ENCODE results near the gene SYT17.

The SYT17 gene

GRCh38 chr16:19152042-19152441 lies 16.0 kb upstream of the SYT17 start:
- peaks cover 11% of the 10 kb centered on the region for H3K9me3 Mint-ChIP-seq
- H3K4me3 Mint-ChIP-seq = no peak overlapping the region
- H3K27me3 Mint-ChIP-seq (ENCODE audit: low read depth) = peaks cover 22% of the 10 kb centered on the region
- no peak overlapping the region for H3K27ac Mint-ChIP-seq
- no peaks in the 10 kb centered on the region for H3K36me3 Mint-ChIP-seq (ENCODE audit: low read depth)
- H3K4me1 Mint-ChIP-seq (ENCODE audit: low read depth) = no peaks in the 10 kb centered on the region

- H3K36me3 Mint-ChIP-seq (ENCODE audit: low read depth) = no peaks in the 10 kb centered on the region
- H3K4me3 Mint-ChIP-seq = no peak overlapping the region
- no peak overlapping the region for H3K27ac Mint-ChIP-seq
- no peaks in the 10 kb centered on the region for H3K4me1 Mint-ChIP-seq (ENCODE audit: low read depth)
- no peaks in the 10 kb centered on the region for H3K9me3 Mint-ChIP-seq
- peaks cover 14% of the 10 kb centered on the region for H3K27me3 Mint-ChIP-seq (ENCODE audit: low read depth)
Measured at GRCh38 chr16:19153876-19154275, 14.2 kb upstream of the SYT17 start.

- H3K27ac Mint-ChIP-seq = no peak overlapping the region
- no peaks in the 10 kb centered on the region for H3K4me1 Mint-ChIP-seq (ENCODE audit: low read depth)
- no peaks in the 10 kb centered on the region for H3K36me3 Mint-ChIP-seq (ENCODE audit: low read depth)
- H3K9me3 Mint-ChIP-seq = peaks cover 3% of the 10 kb centered on the region
- H3K4me3 Mint-ChIP-seq = no peak overlapping the region
- H3K27me3 Mint-ChIP-seq (ENCODE audit: low read depth) = peaks cover 6% of the 10 kb centered on the region
Measured at GRCh38 chr16:19162085-19162484, 6.0 kb upstream of the SYT17 start.

- H3K4me3 Mint-ChIP-seq = no peak overlapping the region
Measured at GRCh38 chr16:19163215-19163614, 4.8 kb upstream of the SYT17 start.

GRCh38 chr16:19164285-19164684 lies 3.8 kb upstream of the SYT17 start:
- Mint-ChIP-seq H3K4me3 (no peak overlapping the region), H3K4me1 (ENCODE audit: low read depth) (no peaks in the 10 kb centered on the region), H3K27ac (no peak overlapping the region), H3K9me3 (peaks cover 3% of the 10 kb centered on the region), H3K27me3 (ENCODE audit: low read depth) (peaks cover 7% of the 10 kb centered on the region), H3K36me3 (ENCODE audit: low read depth) (no peaks in the 10 kb centered on the region)

More at GRCh38 chr16:19163215-19163614, 4.8 kb upstream of the SYT17 start:
- H3K27me3 Mint-ChIP-seq (ENCODE audit: low read depth) = peaks cover 6% of the 10 kb centered on the region
- no peaks in the 10 kb centered on the region for H3K4me1 Mint-ChIP-seq (ENCODE audit: low read depth)
- no peaks in the 10 kb centered on the region for H3K36me3 Mint-ChIP-seq (ENCODE audit: low read depth)
- peaks cover 3% of the 10 kb centered on the region for H3K9me3 Mint-ChIP-seq
- no peak overlapping the region for H3K27ac Mint-ChIP-seq

GRCh38 chr16:19165101-19165500 lies 2.9 kb upstream of the SYT17 start:
- Mint-ChIP-seq H3K27me3 (ENCODE audit: low read depth) (peaks cover 15% of the 10 kb centered on the region), H3K4me1 (ENCODE audit: low read depth) (no peaks in the 10 kb centered on the region), H3K36me3 (ENCODE audit: low read depth) (no peaks in the 10 kb centered on the region), H3K4me3 (no peak overlapping the region), H3K27ac (no peak overlapping the region), H3K9me3 (peaks cover 3% of the 10 kb centered on the region)

- Mint-ChIP-seq H3K9me3 (peaks cover 3% of the 10 kb centered on the region), H3K27me3 (ENCODE audit: low read depth) (peaks cover 25% of the 10 kb centered on the region), H3K4me1 (ENCODE audit: low read depth) (no peaks in the 10 kb centered on the region), H3K36me3 (ENCODE audit: low read depth) (no peaks in the 10 kb centered on the region), H3K27ac (no peak overlapping the region), H3K4me3 (no peak overlapping the region)
Measured at GRCh38 chr16:19166500-19166899, 1.5 kb upstream of the SYT17 start.

- peaks cover 25% of the 10 kb centered on the region for H3K27me3 Mint-ChIP-seq (ENCODE audit: low read depth)
- no peak overlapping the region for H3K27ac Mint-ChIP-seq
- no peaks in the 10 kb centered on the region for H3K4me1 Mint-ChIP-seq (ENCODE audit: low read depth)
- no peak overlapping the region for H3K4me3 Mint-ChIP-seq
- no peaks in the 10 kb centered on the region for H3K9me3 Mint-ChIP-seq
- no peaks in the 10 kb centered on the region for H3K36me3 Mint-ChIP-seq (ENCODE audit: low read depth)
Measured at GRCh38 chr16:19168371-19169081, 486 bp downstream of the SYT17 start.

GRCh38 chr16:19169082-19169639 lies 1.1 kb downstream of the SYT17 start:
- Mint-ChIP-seq H3K36me3 (ENCODE audit: low read depth) (no peaks in the 10 kb centered on the region), H3K27ac (no peak overlapping the region), H3K4me3 (no peak overlapping the region)

GRCh38 chr16:19170043-19170655 lies 2.1 kb downstream of the SYT17 start:
- H3K9me3 Mint-ChIP-seq = no peaks in the 10 kb centered on the region
- H3K27me3 Mint-ChIP-seq (ENCODE audit: low read depth) = peaks cover 25% of the 10 kb centered on the region
- H3K27ac Mint-ChIP-seq = no peak overlapping the region
- no peaks in the 10 kb centered on the region for H3K4me1 Mint-ChIP-seq (ENCODE audit: low read depth)
- no peaks in the 10 kb centered on the region for H3K36me3 Mint-ChIP-seq (ENCODE audit: low read depth)
- no peak overlapping the region for H3K4me3 Mint-ChIP-seq

More at GRCh38 chr16:19169082-19169639, 1.1 kb downstream of the SYT17 start:
- Mint-ChIP-seq H3K27me3 (ENCODE audit: low read depth) (peaks cover 25% of the 10 kb centered on the region), H3K9me3 (no peaks in the 10 kb centered on the region), H3K4me1 (ENCODE audit: low read depth) (no peaks in the 10 kb centered on the region)

GRCh38 chr16:19172098-19172780 lies 4.2 kb downstream of the SYT17 start:
- peaks cover 26% of the 10 kb centered on the region for H3K27me3 Mint-ChIP-seq (ENCODE audit: low read depth)
- H3K9me3 Mint-ChIP-seq = no peaks in the 10 kb centered on the region
- H3K27ac Mint-ChIP-seq = no peak overlapping the region
- H3K36me3 Mint-ChIP-seq (ENCODE audit: low read depth) = no peaks in the 10 kb centered on the region
- no peaks in the 10 kb centered on the region for H3K4me1 Mint-ChIP-seq (ENCODE audit: low read depth)
- H3K4me3 Mint-ChIP-seq = no peak overlapping the region

GRCh38 chr16:19173059-19173458 lies 5.0 kb downstream of the SYT17 start:
- Mint-ChIP-seq H3K27me3 (ENCODE audit: low read depth) (peaks cover 26% of the 10 kb centered on the region), H3K36me3 (ENCODE audit: low read depth) (no peaks in the 10 kb centered on the region), H3K4me1 (ENCODE audit: low read depth) (no peaks in the 10 kb centered on the region), H3K27ac (no peak overlapping the region), H3K9me3 (no peaks in the 10 kb centered on the region), H3K4me3 (no peak overlapping the region)

GRCh38 chr16:19173649-19174383 lies 5.8 kb downstream of the SYT17 start:
- H3K9me3 Mint-ChIP-seq = no peaks in the 10 kb centered on the region
- no peaks in the 10 kb centered on the region for H3K36me3 Mint-ChIP-seq (ENCODE audit: low read depth)
- no peak overlapping the region for H3K4me3 Mint-ChIP-seq
- no peaks in the 10 kb centered on the region for H3K4me1 Mint-ChIP-seq (ENCODE audit: low read depth)
- H3K27me3 Mint-ChIP-seq (ENCODE audit: low read depth) = peaks cover 26% of the 10 kb centered on the region
- H3K27ac Mint-ChIP-seq = no peak overlapping the region

GRCh38 chr16:19174478-19174877 lies 6.4 kb downstream of the SYT17 start:
- Mint-ChIP-seq H3K27ac (no peak overlapping the region), H3K4me3 (no peak overlapping the region), H3K27me3 (ENCODE audit: low read depth) (peaks cover 23% of the 10 kb centered on the region), H3K4me1 (ENCODE audit: low read depth) (no peaks in the 10 kb centered on the region), H3K9me3 (no peaks in the 10 kb centered on the region), H3K36me3 (ENCODE audit: low read depth) (no peaks in the 10 kb centered on the region)
